Upper lobe of left lung (tissue), 6 donors: ENCODE data around the gene STAC3. TPM values are rescaled to one million over a fixed set of nuclear protein-coding genes. Genes with fewer than 3 reads are reported as not detected.

Source experiments
- ATAC-seq, 2 donors: fragments of 200-7000 bp; cut with Tn5 transposase; one replicate each; pipeline ENCODE4 v1.9.1; 2022; ENCODE audit warnings: mild to moderate bottlenecking in 2 of 2, moderate library complexity in 2 of 2; ENCODE audit not compliant: low FRiP score in 2 of 2
- DNase-seq, 2 donors: peaks; one replicate each; pipeline ENCODE4 v3.0.0-alpha.2; 2019 to 2020
- H3K27ac ChIP-seq, 4 donors: fragments of 200-600 bp; sonication (generic); one replicate each; pipeline ENCODE4 v1.5.1; 2016 to 2019
- H3K27me3 ChIP-seq, 4 donors: fragments of 200-600 bp; sonication (generic); one replicate each; pipeline ENCODE4 v1.5.1; 2017 to 2019
- H3K36me3 ChIP-seq, 4 donors: fragments of 200-600 bp; sonication (generic); one replicate each; pipeline ENCODE4 v1.5.1; 2016 to 2019
- H3K4me1 ChIP-seq, 4 donors: fragments of 200-600 bp; sonication (generic); one replicate each; pipeline ENCODE4 v1.5.1; 2018 to 2019
- H3K4me3 ChIP-seq, 4 donors: fragments of 200-600 bp; sonication (generic); one replicate each; pipeline ENCODE4 v1.5.1; 2017 to 2019; ENCODE audit warnings: mild to moderate bottlenecking in 2 of 4, moderate library complexity in 1 of 4
- H3K9me3 ChIP-seq, 4 donors: fragments of 200-600 bp; sonication (generic); one replicate each; pipeline ENCODE4 v1.5.1; 2018 to 2019
- CTCF ChIP-seq, 6 experiments: fragments of 450-650 bp in 4 of 6; fragments of 200-600 bp in 2 of 6; sonication (generic) in 2 of 6; IDR thresholded peaks; one replicate each; pipeline ENCODE4 v1.5.1; 2016 to 2019; ENCODE audit warnings: antibody characterized with exemption in 6 of 6
- EP300 ChIP-seq, 4 donors: sonication (generic); formaldehyde crosslinking; IDR thresholded peaks; one replicate each; pipeline ENCODE4 v1.5.1; 2017; ENCODE audit warnings: antibody characterized with exemption in 4 of 4, control low read depth in 2 of 4
- POLR2A ChIP-seq, 4 donors: fragments of 450-650 bp; IDR thresholded peaks; one replicate each; pipeline ENCODE4 v1.5.1; 2016 to 2017; ENCODE audit warnings: antibody characterized with exemption in 4 of 4, mild to moderate bottlenecking in 2 of 4
- POLR2AphosphoS5 ChIP-seq, 2 donors: sonication (generic); formaldehyde crosslinking; IDR thresholded peaks; one replicate each; pipeline ENCODE4 v1.5.1; 2017; ENCODE audit warnings: antibody characterized with exemption in 2 of 2
- WGBS, 2 donors: methylation state at CpG; one replicate each; pipeline ENCODE4 v1.1.5; 2017 to 2018; 5-methylcytosine and 5-hydroxymethylcytosine counted together
- total RNA-seq, 6 donors: library from RNA; depleted of rRNA in 4 of 6; stranded (reverse); fragments of >200 nt in 4 of 6; gene quantifications; one replicate each; pipeline versions ENCODE4 v1.1.0 to v1.2.1, GENCODE V29; 2016 to 2021
- donor health status: DM: no; HTN: no; CAD: no; lungs with moderate emphysema.
- donor health status: DM: no; HTN: yes; CAD: no; lungs with severe emphysema.

Gene STAC3
- total RNA-seq, 6 donors from 2014 or later, result 4.3 to 10.5 (median 5.6) TPM

- no peaks in the 10 kb centered on the region for H3K27me3 ChIP-seq
- peaks cover 4 to 12% (median 7%) of the 10 kb centered on the region in 4 donors for H3K4me1 ChIP-seq
- WGBS, 2 donors, result 77 to 96% methylated on average over 12 to 22 of the region's 22 CpGs
- no peaks in the 10 kb centered on the region for H3K9me3 ChIP-seq
- H3K27ac ChIP-seq, result no peak overlapping the region
- TF ChIP-seq POLR2AphosphoS5 (IDR thresholded peaks at IDR 0.05), result no peak
- TF ChIP-seq EP300 (IDR thresholded peaks at IDR 0.05), result no peak
- TF ChIP-seq POLR2A (IDR thresholded peaks at IDR 0.05), result no peak
- TF ChIP-seq CTCF (IDR thresholded peaks at IDR 0.05), result no peak
- H3K4me3 ChIP-seq, result no peak overlapping the region
- peaks cover 0 to 77% (median 46%) of the 10 kb centered on the region in 4 donors for H3K36me3 ChIP-seq
- no peak for ATAC-seq
- peak in 1 of 2 donors; percentile 54 for DNase-seq
Observed at GRCh38 chr12:57208631-57209282, 42.2 kb downstream of the STAC3 start.

DNA sequence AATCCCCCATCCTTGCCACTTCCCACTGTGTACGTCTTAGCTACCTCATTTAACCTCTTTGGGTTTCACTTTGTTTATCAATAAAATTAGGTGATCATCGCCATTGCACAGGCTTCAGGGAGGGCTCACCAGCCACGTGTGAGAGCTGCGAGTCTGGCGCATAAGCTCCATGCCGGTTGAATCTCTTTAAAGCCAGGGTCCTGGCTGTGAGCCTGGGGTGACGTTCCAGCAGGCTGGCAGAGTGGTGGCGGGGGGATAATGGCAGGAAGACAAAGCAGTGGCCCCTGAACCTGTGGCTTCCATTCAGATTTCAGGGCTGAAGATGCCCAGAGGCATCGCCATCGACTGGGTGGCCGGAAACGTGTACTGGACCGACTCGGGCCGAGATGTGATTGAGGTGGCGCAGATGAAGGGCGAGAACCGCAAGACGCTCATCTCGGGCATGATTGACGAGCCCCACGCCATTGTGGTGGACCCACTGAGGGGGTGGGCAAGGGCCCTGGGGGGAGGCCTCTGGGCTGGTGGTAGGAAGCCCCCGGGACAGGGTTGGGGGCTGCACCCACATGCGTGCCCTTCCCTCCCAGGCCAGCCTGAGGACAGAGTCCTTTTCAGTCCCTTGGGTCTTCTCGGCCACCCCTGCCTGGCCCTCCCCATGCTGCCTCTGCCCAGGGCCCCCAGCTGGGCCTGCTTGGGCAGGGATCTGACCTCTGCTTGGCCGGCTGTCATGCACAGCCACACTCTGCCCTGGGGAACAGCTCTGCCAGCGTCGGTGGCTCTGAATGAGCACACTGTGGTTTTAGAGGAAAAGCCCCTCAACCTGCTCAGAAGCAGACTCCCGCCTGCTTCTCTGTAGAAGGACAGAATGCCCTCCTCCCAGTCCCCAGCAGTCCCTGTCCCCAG lies 43.0 kb downstream of the STAC3 start:
- no peak overlapping the region for H3K4me3 ChIP-seq
- TF ChIP-seq POLR2AphosphoS5 (IDR thresholded peaks at IDR 0.05) (no peak), POLR2A (IDR thresholded peaks at IDR 0.05) (no peak), EP300 (IDR thresholded peaks at IDR 0.05) (no peak), CTCF (IDR thresholded peaks at IDR 0.05) (no peak)
- H3K27me3 ChIP-seq, result no peaks in the 10 kb centered on the region
- ATAC-seq (no peak), DNase-seq (peak in 1 of 2 donors; percentile 79)
- H3K4me1 ChIP-seq, result peaks cover 0 to 5% (median 1%) of the 10 kb centered on the region in 4 donors
- no peak overlapping the region for H3K27ac ChIP-seq
- 91 to 93% methylated on average over 23 to 29 of the region's 29 CpGs for WGBS, 2 donors
- no peaks in the 10 kb centered on the region for H3K9me3 ChIP-seq
- peaks cover 0 to 85% (median 53%) of the 10 kb centered on the region in 4 donors for H3K36me3 ChIP-seq

GRCh38 chr12:57205931-57206330 lies 45.1 kb downstream of the STAC3 start:
- DNase-seq (peak in 1 of 2 donors; percentile 19), ATAC-seq (no peak)
- H3K27ac ChIP-seq, result no peak overlapping the region
- peaks cover 2 to 95% (median 68%) of the 10 kb centered on the region in 4 donors for H3K36me3 ChIP-seq
- no peaks in the 10 kb centered on the region for H3K27me3 ChIP-seq
- WGBS, 2 donors, result 84 to 86% methylated on average over 7 of the region's 7 CpGs
- no peak for TF ChIP-seq POLR2AphosphoS5 (IDR thresholded peaks at IDR 0.05)
- TF ChIP-seq CTCF (IDR thresholded peaks at IDR 0.05), result no peak
- no peak for TF ChIP-seq EP300 (IDR thresholded peaks at IDR 0.05)
- no peak for TF ChIP-seq POLR2A (IDR thresholded peaks at IDR 0.05)
- H3K4me1 ChIP-seq, result no peaks in the 10 kb centered on the region
- H3K9me3 ChIP-seq, result no peaks in the 10 kb centered on the region
- no peak overlapping the region for H3K4me3 ChIP-seq

DNA sequence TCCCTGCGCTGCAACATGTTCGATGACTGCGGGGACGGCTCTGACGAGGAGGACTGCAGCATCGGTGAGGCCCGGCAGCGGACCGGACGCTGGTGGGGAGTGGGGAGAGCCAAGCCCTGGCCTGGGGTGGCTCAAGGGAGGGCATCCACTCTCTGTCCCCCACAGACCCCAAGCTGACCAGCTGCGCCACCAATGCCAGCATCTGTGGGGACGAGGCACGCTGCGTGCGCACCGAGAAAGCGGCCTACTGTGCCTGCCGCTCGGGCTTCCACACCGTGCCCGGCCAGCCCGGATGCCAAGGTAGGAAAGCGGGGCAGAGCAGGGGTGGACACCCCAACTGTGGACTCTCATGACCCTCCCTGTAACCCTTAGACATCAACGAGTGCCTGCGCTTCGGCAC lies 45.8 kb downstream of the STAC3 start:
- TF ChIP-seq CTCF (IDR thresholded peaks at IDR 0.05) (no peak), POLR2AphosphoS5 (IDR thresholded peaks at IDR 0.05) (no peak), EP300 (IDR thresholded peaks at IDR 0.05) (no peak), POLR2A (IDR thresholded peaks at IDR 0.05) (no peak)
- Histone ChIP-seq H3K27me3 (no peaks in the 10 kb centered on the region), H3K27ac (no peak overlapping the region), H3K4me1 (no peaks in the 10 kb centered on the region), H3K9me3 (no peaks in the 10 kb centered on the region), H3K36me3 (peaks cover 2 to 95% (median 68%) of the 10 kb centered on the region in 4 donors), H3K4me3 (no peak overlapping the region)
- DNase-seq (peak in 1 of 2 donors; percentile 78), ATAC-seq (no peak)
- WGBS, 2 donors, result 93 to 95% methylated on average over 3 to 26 of the region's 26 CpGs
